ENCODE measurements around the gene SHISA8.
A peak's percentile ranks its signal among the peaks of the same experiment; 100 is the strongest.

Gene SHISA8

GRCh38 chr22:41934284-41935014 is 19.6 kb upstream of the SHISA8 start:
- intact Hi-C loops (cut with DNase I), result no loop called here
- DNase-seq, result no peak

- intact Hi-C loops (cut with DNase I), result no loop called here
- DNase-seq, result no peak
Observed at GRCh38 chr22:41933411-41934177, 18.7 kb upstream of the SHISA8 start.

GRCh38 chr22:41932353-41932752 is 17.5 kb upstream of the SHISA8 start:
- intact Hi-C loops (cut with DNase I), result no loop called here
- no peak for DNase-seq

GRCh38 chr22:41931701-41932269 is 16.9 kb upstream of the SHISA8 start:
- intact Hi-C loops (cut with DNase I), result no loop called here
- DNase-seq, result no peak

- no peak for DNase-seq
- intact Hi-C loops (cut with DNase I), result no loop called here
Observed at GRCh38 chr22:41929418-41929810, 14.5 kb upstream of the SHISA8 start.

- DNase-seq, result no peak
- intact Hi-C loops (cut with DNase I), result no loop called here
Observed at GRCh38 chr22:41928593-41929417, 13.9 kb upstream of the SHISA8 start.

GRCh38 chr22:41927813-41928212 is 12.9 kb upstream of the SHISA8 start:
- intact Hi-C loops (cut with DNase I), result no loop called here
- no peak for DNase-seq

- peak in 3 of 10 donors; percentile 50 to 57 (median 54) for DNase-seq
- intact Hi-C loops (cut with DNase I), result no loop called here
Observed at GRCh38 chr22:41925783-41926460, 11.0 kb upstream of the SHISA8 start.

GRCh38 chr22:41923595-41924276 is 8.9 kb upstream of the SHISA8 start:
- DNase-seq, result no peak
- intact Hi-C loops (cut with DNase I), result no loop called here

- intact Hi-C loops (cut with DNase I), result no loop called here
- DNase-seq, result no peak
Observed at GRCh38 chr22:41922940-41923594, 8.2 kb upstream of the SHISA8 start.

GRCh38 chr22:41922328-41922727 is 7.5 kb upstream of the SHISA8 start:
- intact Hi-C loops (cut with DNase I), result no loop called here
- no peak for DNase-seq

- DNase-seq, result no peak
- intact Hi-C loops (cut with DNase I), result no loop called here
Observed at GRCh38 chr22:41920271-41920976, 5.5 kb upstream of the SHISA8 start.

GRCh38 chr22:41919357-41920224 is 4.7 kb upstream of the SHISA8 start:
- intact Hi-C loops (cut with DNase I), result no loop called here
- DNase-seq, result peak in 2 of 10 donors; percentile 22 to 89

GRCh38 chr22:41917903-41918791 is 3.3 kb upstream of the SHISA8 start:
- peak in 1 of 10 donors; percentile 14 for DNase-seq

GRCh38 chr22:41917375-41917902 is 2.6 kb upstream of the SHISA8 start:
- no peak for DNase-seq
- intact Hi-C loops (cut with DNase I), result no loop called here

More at GRCh38 chr22:41917903-41918791, 3.3 kb upstream of the SHISA8 start:
- intact Hi-C loops (cut with DNase I), result no loop called here

- no peak for DNase-seq
- intact Hi-C loops (cut with DNase I), result no loop called here
Observed at GRCh38 chr22:41916745-41917358, 2.0 kb upstream of the SHISA8 start.
